AML-193 (cell line): ENCODE data around the gene PHETA2.
A peak's percentile ranks its signal among the peaks of the same experiment; 100 is the strongest.
"Not testable (repeated sequence)": the region's sequence is repeated elsewhere in the genome, so short reads cannot be mapped to it uniquely, and the experiment has no call there.

Experiments used
- DNase-seq, 2 experiments: peaks; one replicate each; lab custom pipeline; 2025; lab: John Stamatoyannopoulos, UW

PHETA2 gene

GRCh38 chr22:42069801-42070516 is 4.1 kb upstream of the PHETA2 start:
- peak; percentile 26 to 57 for DNase-seq

- DNase-seq, result peak; percentile 93 to 94
These were observed 3.3 kb upstream of the PHETA2 start, which contains the start of gene NAGA for GRCh38 chr22:42070517-42071422. Gene NAGA (minus strand): TSS chr22:42070812. CDS start chr22:42070297, 515 bp downstream.

GRCh38 chr22:42071508-42071907 is 2.5 kb upstream of the PHETA2 start:
- not testable (repeated sequence) for DNase-seq

- no peak for DNase-seq
These were observed 1.3 kb upstream of the PHETA2 start for GRCh38 chr22:42072606-42073330.

GRCh38 chr22:42073621-42074041 is 417 bp upstream of the PHETA2 start:
- no peak for DNase-seq

- DNase-seq, result no peak
These were observed 1.0 kb downstream of the PHETA2 start for GRCh38 chr22:42074846-42075676.

GRCh38 chr22:42076764-42077485 is 2.9 kb downstream of the PHETA2 start:
- DNase-seq, result no peak

- DNase-seq, result no peak
These were observed 3.6 kb downstream of the PHETA2 start for GRCh38 chr22:42077486-42078125.

- DNase-seq, result no peak
These were observed 4.6 kb downstream of the PHETA2 start for GRCh38 chr22:42078469-42079318.

- peak; percentile 93 to 94 for DNase-seq
These were observed 5.5 kb downstream of the PHETA2 start, which contains the start of gene SMDT1 for GRCh38 chr22:42079319-42080251. Gene SMDT1 (plus strand): TSS chr22:42079700. CDS start chr22:42079769, 69 bp downstream.

GRCh38 chr22:42080287-42080686 is 6.2 kb downstream of the PHETA2 start:
- no peak for DNase-seq

- DNase-seq, result no peak
These were observed 9.1 kb downstream of the PHETA2 start for GRCh38 chr22:42083119-42083518.

GRCh38 chr22:42084874-42085273 is 10.8 kb downstream of the PHETA2 start:
- no peak for DNase-seq

- DNase-seq, result no peak
These were observed 12.0 kb downstream of the PHETA2 start for GRCh38 chr22:42086051-42086450.

- DNase-seq, result peak; percentile 97 to 99
These were observed 16.8 kb downstream of the PHETA2 start, which contains the start of gene NDUFA6 for GRCh38 chr22:42090596-42091454. Gene NDUFA6 (minus strand): TSS chr22:42090772. CDS start chr22:42090744, 28 bp downstream.

- no peak for DNase-seq
These were observed 17.4 kb downstream of the PHETA2 start for GRCh38 chr22:42091455-42091782.

- no peak for DNase-seq
These were observed 27.2 kb downstream of the PHETA2 start for GRCh38 chr22:42101199-42101598.
